ENCODE results near the gene TERT.

- TF ChIP-seq POLR2A (IDR thresholded peaks at IDR 0.05): no peak
- no peak for TF ChIP-seq CTCF (IDR thresholded peaks at IDR 0.05)
These were observed 52.0 kb downstream of the TERT start for GRCh38 chr5:1242733-1243486.
